HT1080 (cell line): Measurements from ENCODE around the gene DNMT1. TPM values are rescaled to one million over a fixed set of nuclear protein-coding genes. Genes with fewer than 3 reads are reported as not detected.

Source experiments
- DNase-seq: peaks from one replicate; pipeline ENCODE4 v3.0.0-alpha.2; 2015; ENCODE audit warnings: low read depth
- total RNA-seq: library from RNA; depleted of rRNA; stranded (reverse); fragments of >200 nt; shearing (Covaris generic); gene quantifications from 2 replicates; pipeline ENCODE4 v1.2.3, GENCODE V29; 2014

DNMT1 gene
- total RNA-seq, 1 experiment from 2014 or later = 139 TPM

- no peak for DNase-seq
Observed at GRCh38 chr19:10141973-10142372, 52.8 kb downstream of the DNMT1 start.

GRCh38 chr19:10141479-10141878 lies 53.3 kb downstream of the DNMT1 start:
- DNase-seq = no peak

GRCh38 chr19:10139952-10140351 lies 54.8 kb downstream of the DNMT1 start:
- no peak for DNase-seq

- DNase-seq = no peak
Observed at GRCh38 chr19:10138879-10139795, 55.6 kb downstream of the DNMT1 start.

- DNase-seq = no peak
Observed at GRCh38 chr19:10137751-10138682, 56.7 kb downstream of the DNMT1 start.

GRCh38 chr19:10136936-10137335 lies 57.8 kb downstream of the DNMT1 start:
- no peak for DNase-seq

- no peak for DNase-seq
Observed at GRCh38 chr19:10135551-10136334, 59.0 kb downstream of the DNMT1 start.

- no peak for DNase-seq
Observed at GRCh38 chr19:10134040-10134439, 60.7 kb downstream of the DNMT1 start.

GRCh38 chr19:10133596-10133995 lies 61.2 kb downstream of the DNMT1 start:
- DNase-seq = no peak

- DNase-seq = no peak
Observed at GRCh38 chr19:10132905-10133304, 61.8 kb downstream of the DNMT1 start.

GRCh38 chr19:10126213-10126639 lies 68.5 kb downstream of the DNMT1 start:
- DNase-seq = no peak

- DNase-seq = no peak
Observed at GRCh38 chr19:10124429-10124828, 70.3 kb downstream of the DNMT1 start.

GRCh38 chr19:10122045-10122444 lies 72.7 kb downstream of the DNMT1 start:
- no peak for DNase-seq

- peak; percentile 90 for DNase-seq
Observed at GRCh38 chr19:10120538-10121189, 74.1 kb downstream of the DNMT1 start.

- no peak for DNase-seq
Observed at GRCh38 chr19:10118960-10119359, 75.8 kb downstream of the DNMT1 start.

- no peak for DNase-seq
Observed at GRCh38 chr19:10116866-10117616, 77.7 kb downstream of the DNMT1 start.

- DNase-seq = no peak
Observed at GRCh38 chr19:10116085-10116865, 78.5 kb downstream of the DNMT1 start.

GRCh38 chr19:10115392-10116084 lies 79.2 kb downstream of the DNMT1 start:
- DNase-seq = no peak
